Neural progenitor cell (in vitro differentiated cells): ENCODE data around the gene BMP3.

ENCODE experiments used
- CTCF ChIP-seq: fragments of 200-600 bp; sonication (generic); IDR thresholded peaks from 2 replicates; pipeline ENCODE4 v1.5.1; 2017; ENCODE audit warnings: antibody characterized with exemption, mild to moderate bottlenecking
- EZH2 ChIP-seq: fragments of 200-600 bp; sonication (generic); IDR thresholded peaks from 2 replicates; pipeline ENCODE4 v1.6.1; 2017; ENCODE audit warnings: antibody characterized with exemption, mild to moderate bottlenecking, moderate library complexity
- EZH2phosphoT487 ChIP-seq: fragments of 200-600 bp; sonication (generic); IDR thresholded peaks from 2 replicates; pipeline ENCODE4 v1.6.1; 2017; ENCODE audit warnings: antibody characterized with exemption

- no peak for TF ChIP-seq EZH2
- no peak for TF ChIP-seq CTCF
- no peak for TF ChIP-seq EZH2phosphoT487
Observed at GRCh38 chr4:81062001-81062400, 31.5 kb downstream of the BMP3 start.
